Natural killer cell (primary cell): ENCODE measurements around the gene BDKRB2. TPM values are rescaled to one million over a fixed set of nuclear protein-coding genes. Genes with fewer than 3 reads are reported as not detected.

Source experiments
- ATAC-seq, 3 donors: fragments of 150-1000 bp in 2 of 3; fragments of 200-7000 bp in 1 of 3; cut with Tn5 transposase; 1 replicate in 1 of 3; 2 replicates in 2 of 3; pipeline ENCODE4 v1.10.0; 2021; ENCODE audit warnings: mild to moderate bottlenecking in 2 of 3, moderate library complexity in 2 of 3
- DNase-seq, 2 donors: peaks; one replicate each; pipeline versions ENCODE4 v3.0.0 to v3.0.0-alpha.2; 2013 to 2021; ENCODE audit warnings: mixed read lengths in 1 of 2
- H3K27ac ChIP-seq: one replicate; pipeline ENCODE4 v1.5.1; 2013; ENCODE audit warnings: mild to moderate bottlenecking, low read length
- H3K27me3 ChIP-seq: one replicate; pipeline ENCODE4 v1.6.1; 2013; ENCODE audit warnings: low read length; ENCODE audit not compliant: control insufficient read depth, insufficient read depth
- H3K36me3 ChIP-seq: one replicate; pipeline ENCODE4 v1.6.1; 2013; ENCODE audit warnings: low read length; ENCODE audit not compliant: control insufficient read depth, insufficient read depth
- H3K4me1 ChIP-seq: one replicate; pipeline ENCODE4 v1.6.1; 2013; ENCODE audit warnings: low read length; ENCODE audit not compliant: control insufficient read depth, insufficient read depth
- H3K4me3 ChIP-seq: one replicate; pipeline ENCODE4 v1.5.1; 2013; ENCODE audit warnings: low read length
- H3K9me3 ChIP-seq: one replicate; pipeline ENCODE4 v1.6.1; 2013; ENCODE audit warnings: low read length; ENCODE audit not compliant: control insufficient read depth, insufficient read depth
- H3K27ac Mint-ChIP-seq, 2 donors: one replicate each; pipeline ENCODE4 v1.8.0; 2022; ENCODE audit warnings: mild to moderate bottlenecking in 2 of 2, mixed read lengths in 2 of 2, moderate library complexity in 1 of 2
- H3K27me3 Mint-ChIP-seq, 2 donors: one replicate each; pipeline ENCODE4 v1.8.0; 2022; ENCODE audit warnings: low read depth in 2 of 2, mixed read lengths in 2 of 2
- H3K36me3 Mint-ChIP-seq: one replicate; pipeline ENCODE4 v1.8.0; 2022; ENCODE audit warnings: mixed read lengths
- H3K4me1 Mint-ChIP-seq, 2 donors: one replicate each; pipeline ENCODE4 v1.8.0; 2022; ENCODE audit warnings: mixed read lengths in 2 of 2
- H3K4me3 Mint-ChIP-seq: one replicate; pipeline ENCODE4 v1.8.0; 2022; ENCODE audit warnings: mild to moderate bottlenecking, moderate library complexity, mixed read lengths
- H3K9me3 Mint-ChIP-seq, 2 donors: one replicate each; pipeline ENCODE4 v1.8.0; 2022; ENCODE audit warnings: mixed read lengths in 2 of 2
- WGBS: methylation state at CpG from one replicate; pipeline ENCODE4 v1.1.7; 2013; ENCODE audit warnings: missing lambda C conversion rate; ENCODE audit not compliant: insufficient coverage; 5-methylcytosine and 5-hydroxymethylcytosine counted together
- intact Hi-C: fragments of 100-400 bp; cut with micrococcal nuclease; formaldehyde crosslinking; loops from one replicate; pipeline ENCODE4 v1.14.2; 2022
- total RNA-seq, 4 donors: library from RNA; stranded (reverse); fragments of 120-200 nt in 1 of 4; gene quantifications; one replicate each; pipeline versions ENCODE4 v1.2.3 to v1.2.4, GENCODE V29; 2013 to 2022
- TF ChIP-seq, protein P1 (sequence below): fragments of 200-600 bp; IDR thresholded peaks from one replicate; pipeline ENCODE4 v1.8.0; 2022; ENCODE audit warnings: antibody characterized with exemption

Gene BDKRB2
- total RNA-seq, 3 donors from 2014 or later (not counting 1 experiment from before 2014, with no cell fraction given): not detected

DNA sequence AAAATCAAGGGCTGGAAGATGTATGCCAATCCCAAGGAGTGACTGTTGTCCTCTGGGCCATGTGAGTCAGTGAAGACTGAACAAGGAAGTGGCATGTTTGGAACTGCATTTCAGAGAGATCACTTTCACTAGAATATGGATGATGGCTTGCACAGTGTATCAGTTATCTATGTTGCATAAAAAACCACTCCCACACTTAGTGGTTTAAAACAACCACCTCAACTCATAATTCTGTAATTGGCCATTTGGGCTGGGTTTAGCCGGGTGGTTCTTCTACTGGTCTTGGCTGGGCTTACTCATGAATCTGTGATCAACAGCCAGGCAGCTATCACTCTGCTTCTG lies 66.8 kb downstream of the BDKRB2 start:
- Mint-ChIP-seq H3K27ac (no peak overlapping the region), H3K4me3 (no peak overlapping the region), H3K27me3 (peaks cover 4 to 8% of the 10 kb centered on the region in 2 donors), H3K9me3 (no peaks in the 10 kb centered on the region), H3K4me1 (no peaks in the 10 kb centered on the region), H3K36me3 (no peaks in the 10 kb centered on the region)
- WGBS: 96% methylated on average over 1 of the region's 1 CpG
- no peak for ATAC-seq
- no peak for DNase-seq
- H3K27me3 ChIP-seq: no peaks in the 10 kb centered on the region
- TF ChIP-seq, protein P1, sequence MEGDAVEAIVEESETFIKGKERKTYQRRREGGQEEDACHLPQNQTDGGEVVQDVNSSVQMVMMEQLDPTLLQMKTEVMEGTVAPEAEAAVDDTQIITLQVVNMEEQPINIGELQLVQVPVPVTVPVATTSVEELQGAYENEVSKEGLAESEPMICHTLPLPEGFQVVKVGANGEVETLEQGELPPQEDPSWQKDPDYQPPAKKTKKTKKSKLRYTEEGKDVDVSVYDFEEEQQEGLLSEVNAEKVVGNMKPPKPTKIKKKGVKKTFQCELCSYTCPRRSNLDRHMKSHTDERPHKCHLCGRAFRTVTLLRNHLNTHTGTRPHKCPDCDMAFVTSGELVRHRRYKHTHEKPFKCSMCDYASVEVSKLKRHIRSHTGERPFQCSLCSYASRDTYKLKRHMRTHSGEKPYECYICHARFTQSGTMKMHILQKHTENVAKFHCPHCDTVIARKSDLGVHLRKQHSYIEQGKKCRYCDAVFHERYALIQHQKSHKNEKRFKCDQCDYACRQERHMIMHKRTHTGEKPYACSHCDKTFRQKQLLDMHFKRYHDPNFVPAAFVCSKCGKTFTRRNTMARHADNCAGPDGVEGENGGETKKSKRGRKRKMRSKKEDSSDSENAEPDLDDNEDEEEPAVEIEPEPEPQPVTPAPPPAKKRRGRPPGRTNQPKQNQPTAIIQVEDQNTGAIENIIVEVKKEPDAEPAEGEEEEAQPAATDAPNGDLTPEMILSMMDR: no peak
- H3K36me3 ChIP-seq: no peaks in the 10 kb centered on the region
- no peak overlapping the region for H3K4me3 ChIP-seq
- no peak overlapping the region for H3K27ac ChIP-seq
- intact Hi-C loops: no loop called here
- no peaks in the 10 kb centered on the region for H3K9me3 ChIP-seq
- no peaks in the 10 kb centered on the region for H3K4me1 ChIP-seq

GRCh38 chr14:96272777-96273473 lies 68.3 kb downstream of the BDKRB2 start:
- Mint-ChIP-seq H3K9me3 (no peaks in the 10 kb centered on the region), H3K27me3 (peaks cover 0 to 3% of the 10 kb centered on the region in 2 donors), H3K36me3 (no peaks in the 10 kb centered on the region), H3K4me1 (no peaks in the 10 kb centered on the region), H3K27ac (no peak overlapping the region), H3K4me3 (no peak overlapping the region)
- no peak overlapping the region for H3K4me3 ChIP-seq
- DNase-seq: no peak
- TF ChIP-seq, protein P1: no peak
- 86% methylated on average over 1 of the region's 3 CpGs for WGBS
- no peak overlapping the region for H3K27ac ChIP-seq
- intact Hi-C loops: no loop called here
- no peak for ATAC-seq
- H3K4me1 ChIP-seq: no peaks in the 10 kb centered on the region
- peaks cover 5% of the 10 kb centered on the region for H3K9me3 ChIP-seq
- H3K27me3 ChIP-seq: no peaks in the 10 kb centered on the region
- no peaks in the 10 kb centered on the region for H3K36me3 ChIP-seq

DNA sequence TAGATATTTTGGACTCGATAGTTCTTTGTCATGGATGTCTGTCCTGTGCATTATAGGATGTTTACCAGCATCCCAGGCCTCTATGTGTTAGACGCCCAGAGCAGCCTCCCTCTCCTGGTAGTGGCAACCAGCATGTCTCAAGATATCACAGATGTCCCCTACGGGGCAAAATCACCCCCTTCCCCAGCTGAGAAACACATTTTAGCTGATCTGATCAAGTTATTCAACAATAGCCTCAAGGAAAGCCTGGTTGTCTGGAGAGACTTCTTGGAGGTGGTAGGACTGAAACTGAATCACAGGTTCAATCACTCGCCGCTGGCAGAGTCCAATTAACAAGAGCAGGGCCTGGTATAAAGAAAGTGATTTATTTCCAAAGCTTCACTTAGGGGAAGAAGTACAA lies 69.0 kb downstream of the BDKRB2 start:
- H3K27ac ChIP-seq: no peak overlapping the region
- no peaks in the 10 kb centered on the region for H3K36me3 Mint-ChIP-seq
- H3K4me3 ChIP-seq: no peak overlapping the region
- DNase-seq: no peak
- no peak overlapping the region for H3K4me3 Mint-ChIP-seq
- peaks cover 10% of the 10 kb centered on the region for H3K9me3 ChIP-seq
- no peaks in the 10 kb centered on the region for H3K36me3 ChIP-seq
- no peaks in the 10 kb centered on the region for H3K4me1 Mint-ChIP-seq
- no peak for ATAC-seq
- H3K4me1 ChIP-seq: no peaks in the 10 kb centered on the region
- TF ChIP-seq, protein P1: no peak
- H3K27me3 Mint-ChIP-seq: peaks cover 0 to 3% of the 10 kb centered on the region in 2 donors
- no peaks in the 10 kb centered on the region for H3K27me3 ChIP-seq
- no peak overlapping the region for H3K27ac Mint-ChIP-seq
- H3K9me3 Mint-ChIP-seq: no peaks in the 10 kb centered on the region
- WGBS: 92% methylated on average over 5 of the region's 5 CpGs
- intact Hi-C loops: no loop called here

GRCh38 chr14:96274122-96274521 lies 69.5 kb downstream of the BDKRB2 start:
- Mint-ChIP-seq H3K9me3 (no peaks in the 10 kb centered on the region), H3K27ac (no peak overlapping the region), H3K27me3 (peaks cover 0 to 3% of the 10 kb centered on the region in 2 donors), H3K4me1 (no peaks in the 10 kb centered on the region), H3K4me3 (no peak overlapping the region), H3K36me3 (no peaks in the 10 kb centered on the region)
- TF ChIP-seq, protein P1: no peak
- ATAC-seq (no peak), DNase-seq (no peak)
- Histone ChIP-seq H3K27me3 (no peaks in the 10 kb centered on the region), H3K4me1 (no peaks in the 10 kb centered on the region), H3K27ac (no peak overlapping the region), H3K36me3 (no peaks in the 10 kb centered on the region), H3K4me3 (no peak overlapping the region), H3K9me3 (peaks cover 10% of the 10 kb centered on the region)
- intact Hi-C loops: no loop called here
- WGBS: 84% methylated on average over 5 of the region's 5 CpGs
